Measurements from ENCODE around the gene COIL. TPM values are rescaled to one million over a fixed set of nuclear protein-coding genes. Genes with fewer than 3 reads are reported as not detected.
A peak's percentile ranks its signal among the peaks of the same experiment; 100 is the strongest.

COIL gene
- polyA plus RNA-seq, 3 donors = 3.0 to 6.6 (median 5.3) TPM

- no peak for TF ChIP-seq CTCF (IDR thresholded peaks at IDR 0.05)
- Mint-ChIP-seq H3K9me3 (peaks cover 0 to 6% (median 3%) of the 10 kb centered on the region in 7 donors), H3K36me3 (peaks cover 90 to 100% of the 10 kb centered on the region in 2 donors), H3K27me3 (ENCODE audit: low read depth in 3 of 3) (peaks cover 0 to 4% (median 1%) of the 10 kb centered on the region in 3 donors), H3K4me3 (no peak overlapping the region), H3K27ac (peak overlapping the region in 3 of 7 donors; percentile 39 to 83 (median 53)), H3K4me1 (peaks cover 21% of the 10 kb centered on the region)
- 97% methylated on average over 4 of the region's 4 CpGs for WGBS (ENCODE audit: insufficient coverage)
- intact Hi-C loops (cut with micrococcal nuclease) = no loop called here
- Histone ChIP-seq H3K27me3 (ENCODE audit: control insufficient read depth in 2 of 2, insufficient read depth in 2 of 2, low read length in 2 of 2) (no peaks in the 10 kb centered on the region), H3K9ac (ENCODE audit: insufficient read depth, low read length, poor library complexity, severe bottlenecking) (no peak overlapping the region), H3K36me3 (replicated peaks in 1 of 2; ENCODE audit: control insufficient read depth in 1 of 2, insufficient read depth in 2 of 2, low read length in 2 of 2) (peaks cover 98 to 100% of the 10 kb centered on the region in 2 donors), H2AFZ (ENCODE audit: insufficient read depth, low read depth, low read length, poor library complexity, severe bottlenecking) (no peak overlapping the region), H3K4me1 (ENCODE audit: control insufficient read depth in 1 of 2, insufficient read depth in 2 of 2, low read length in 2 of 2) (no peaks in the 10 kb centered on the region), H3K4me2 (replicated peaks; ENCODE audit: extremely low read depth, low read length, poor library complexity, severe bottlenecking) (no peak overlapping the region), H3K9me3 (replicated peaks in 1 of 2; ENCODE audit: control insufficient read depth in 1 of 2, insufficient read depth in 1 of 2, low read length in 2 of 2) (no peaks in the 10 kb centered on the region), H3K27ac (ENCODE audit: low read depth in 1 of 2, low read length in 2 of 2) (no peak overlapping the region), H3K79me2 (ENCODE audit: insufficient read depth, low read length) (peaks cover 71% of the 10 kb centered on the region), H3K4me3 (replicated peaks in 1 of 3; ENCODE audit: low read depth in 2 of 3, low read length in 3 of 3) (no peak overlapping the region), H4K20me1 (ENCODE audit: insufficient read depth, low read length) (peaks cover 99% of the 10 kb centered on the region)
- no peak for DNase-seq
These were observed 63.9 kb downstream of the COIL start for GRCh38 chr17:56896968-56897359.

GRCh38 chr17:56896217-56896967 is 64.5 kb downstream of the COIL start:
- Histone ChIP-seq H3K79me2 (ENCODE audit: insufficient read depth, low read length) (peaks cover 66% of the 10 kb centered on the region), H3K9me3 (replicated peaks in 1 of 2; ENCODE audit: control insufficient read depth in 1 of 2, insufficient read depth in 1 of 2, low read length in 2 of 2) (no peaks in the 10 kb centered on the region), H3K4me3 (replicated peaks in 1 of 3; ENCODE audit: low read depth in 2 of 3, low read length in 3 of 3) (no peak overlapping the region), H3K36me3 (replicated peaks in 1 of 2; ENCODE audit: control insufficient read depth in 1 of 2, insufficient read depth in 2 of 2, low read length in 2 of 2) (peaks cover 98 to 100% of the 10 kb centered on the region in 2 donors), H3K4me1 (ENCODE audit: control insufficient read depth in 1 of 2, insufficient read depth in 2 of 2, low read length in 2 of 2) (no peaks in the 10 kb centered on the region), H3K27me3 (ENCODE audit: control insufficient read depth in 2 of 2, insufficient read depth in 2 of 2, low read length in 2 of 2) (no peaks in the 10 kb centered on the region), H3K4me2 (replicated peaks; ENCODE audit: extremely low read depth, low read length, poor library complexity, severe bottlenecking) (no peak overlapping the region), H4K20me1 (ENCODE audit: insufficient read depth, low read length) (peaks cover 99% of the 10 kb centered on the region), H3K9ac (ENCODE audit: insufficient read depth, low read length, poor library complexity, severe bottlenecking) (no peak overlapping the region), H2AFZ (ENCODE audit: insufficient read depth, low read depth, low read length, poor library complexity, severe bottlenecking) (no peak overlapping the region), H3K27ac (ENCODE audit: low read depth in 1 of 2, low read length in 2 of 2) (no peak overlapping the region)
- peaks cover 0 to 4% (median 1%) of the 10 kb centered on the region in 3 donors for H3K27me3 Mint-ChIP-seq (ENCODE audit: low read depth in 3 of 3)
- H3K4me1 Mint-ChIP-seq = peaks cover 20% of the 10 kb centered on the region
- no peak overlapping the region for H3K27ac Mint-ChIP-seq
- peaks cover 0 to 6% (median 3%) of the 10 kb centered on the region in 7 donors for H3K9me3 Mint-ChIP-seq
- no peak overlapping the region for H3K4me3 Mint-ChIP-seq
- TF ChIP-seq CTCF (IDR thresholded peaks at IDR 0.05) = no peak
- 86% methylated on average over 1 of the region's 3 CpGs for WGBS (ENCODE audit: insufficient coverage)
- DNase-seq = no peak
- intact Hi-C loops (cut with micrococcal nuclease) = no loop called here
- H3K36me3 Mint-ChIP-seq = peaks cover 90 to 100% of the 10 kb centered on the region in 2 donors
